Activated CD8-positive, alpha-beta T cell treated with anti-CD3 and anti-CD28 coated beads for 36 hours (primary cell): Measurements from ENCODE around the gene PRAMEF33. TPM values are rescaled to one million over a fixed set of nuclear protein-coding genes. Genes with fewer than 3 reads are reported as not detected.
A peak's percentile ranks its signal among the peaks of the same experiment; 100 is the strongest.
"Not testable (repeated sequence)": the region's sequence is repeated elsewhere in the genome, so short reads cannot be mapped to it uniquely, and the experiment has no call there.

Experiments
- ATAC-seq: fragments of 200-7000 bp; cut with Tn5 transposase; one replicate; pipeline ENCODE4 v1.10.0; 2021; ENCODE audit warnings: mild to moderate bottlenecking, moderate library complexity
- CTCF ChIA-PET: fragments of 350-600 bp; sonication (Branson Sonifier 250); formaldehyde crosslinking; loops from one replicate; lab custom pipeline; 2021; ENCODE audit warnings: antibody characterized with exemption; lab: Charles Lee
- POLR2A ChIA-PET: fragments of 350-600 bp; sonication (Branson Sonifier 250); formaldehyde crosslinking; loops from one replicate; lab custom pipeline; 2021; ENCODE audit warnings: antibody characterized with exemption; lab: Charles Lee
- DNase-seq: peaks from one replicate; pipeline ENCODE4 v3.0.0-alpha.2; 2020
- H3K27ac Mint-ChIP-seq: one replicate; pipeline ENCODE4 v1.8.0; 2021; ENCODE audit warnings: mild to moderate bottlenecking, mixed read lengths
- H3K27me3 Mint-ChIP-seq: one replicate; pipeline ENCODE4 v1.8.0; 2021; ENCODE audit warnings: mixed read lengths
- H3K36me3 Mint-ChIP-seq: one replicate; pipeline ENCODE4 v1.8.0; 2021; ENCODE audit warnings: low read depth, mixed read lengths
- H3K4me1 Mint-ChIP-seq: one replicate; pipeline ENCODE4 v1.8.0; 2021; ENCODE audit warnings: low read depth, mixed read lengths
- H3K4me3 Mint-ChIP-seq: one replicate; pipeline ENCODE4 v1.8.0; 2021; ENCODE audit warnings: mild to moderate bottlenecking, moderate library complexity, mixed read lengths
- H3K9me3 Mint-ChIP-seq: one replicate; pipeline ENCODE4 v1.8.0; 2021; ENCODE audit warnings: mixed read lengths
- CTCF ChIP-seq: fragments of 200-600 bp; IDR thresholded peaks from one replicate; pipeline ENCODE4 v1.8.0; 2022; ENCODE audit warnings: antibody characterized with exemption, mild to moderate bottlenecking
- intact Hi-C: fragments of 100-400 bp; cut with micrococcal nuclease; formaldehyde crosslinking; loops from one replicate; pipeline ENCODE4 v1.10.0; 2022
- total RNA-seq, 2 experiments: library from RNA; stranded (reverse); gene quantifications; one replicate each; pipeline ENCODE4 v1.2.3, GENCODE V29; 2021

Gene PRAMEF33
- total RNA-seq, 2 experiments from 2014 or later: not detected

DNA sequence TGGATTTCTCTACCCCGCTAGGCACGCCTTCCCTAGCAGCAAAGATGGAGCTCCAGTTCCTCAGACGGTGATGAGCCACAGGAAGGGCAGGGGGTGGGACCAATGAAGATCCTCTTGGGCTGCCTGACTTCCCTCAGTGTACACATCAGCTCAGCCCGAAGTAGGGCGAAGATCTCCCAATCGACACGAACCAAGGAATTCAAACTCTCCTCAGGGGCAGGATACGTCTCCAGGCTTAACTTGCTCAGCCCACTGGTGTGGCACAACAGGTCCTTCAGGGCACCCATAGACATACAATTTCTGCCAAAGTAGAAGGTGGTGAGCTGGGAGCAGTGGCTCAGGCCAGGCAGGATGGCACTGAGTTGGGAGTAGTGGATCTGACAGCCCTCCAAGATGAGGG is 39.2 kb downstream of the PRAMEF33 start:
- H3K27me3 Mint-ChIP-seq, H3K4me1 Mint-ChIP-seq, H3K36me3 Mint-ChIP-seq, ATAC-seq, H3K27ac Mint-ChIP-seq, intact Hi-C loops, DNase-seq, CTCF ChIA-PET, H3K9me3 Mint-ChIP-seq, POLR2A ChIA-PET, H3K4me3 Mint-ChIP-seq: not testable (repeated sequence)

GRCh38 chr1:13347034-13347433 is 43.7 kb downstream of the PRAMEF33 start, which contains the start of gene PRAMEF14:
Gene PRAMEF14 (minus strand): TSS chr1:13347134. CDS start chr1:13345314, 1,820 bp downstream.
- H3K27ac Mint-ChIP-seq, POLR2A ChIA-PET, intact Hi-C loops, H3K9me3 Mint-ChIP-seq, CTCF ChIA-PET, ATAC-seq, H3K27me3 Mint-ChIP-seq, H3K4me3 Mint-ChIP-seq, H3K36me3 Mint-ChIP-seq, H3K4me1 Mint-ChIP-seq, DNase-seq: not testable (repeated sequence)

- ATAC-seq, H3K27ac Mint-ChIP-seq, CTCF ChIA-PET, H3K9me3 Mint-ChIP-seq, H3K4me3 Mint-ChIP-seq, H3K4me1 Mint-ChIP-seq, DNase-seq, H3K36me3 Mint-ChIP-seq, intact Hi-C loops, POLR2A ChIA-PET, H3K27me3 Mint-ChIP-seq: not testable (repeated sequence)
Observed at GRCh38 chr1:13353476-13353875, 50.1 kb downstream of the PRAMEF33 start.

GRCh38 chr1:13354475-13354874 is 51.1 kb downstream of the PRAMEF33 start:
- CTCF ChIA-PET, POLR2A ChIA-PET, H3K4me1 Mint-ChIP-seq, DNase-seq, H3K9me3 Mint-ChIP-seq, H3K36me3 Mint-ChIP-seq, H3K27ac Mint-ChIP-seq, ATAC-seq, H3K4me3 Mint-ChIP-seq, H3K27me3 Mint-ChIP-seq, intact Hi-C loops: not testable (repeated sequence)

DNA sequence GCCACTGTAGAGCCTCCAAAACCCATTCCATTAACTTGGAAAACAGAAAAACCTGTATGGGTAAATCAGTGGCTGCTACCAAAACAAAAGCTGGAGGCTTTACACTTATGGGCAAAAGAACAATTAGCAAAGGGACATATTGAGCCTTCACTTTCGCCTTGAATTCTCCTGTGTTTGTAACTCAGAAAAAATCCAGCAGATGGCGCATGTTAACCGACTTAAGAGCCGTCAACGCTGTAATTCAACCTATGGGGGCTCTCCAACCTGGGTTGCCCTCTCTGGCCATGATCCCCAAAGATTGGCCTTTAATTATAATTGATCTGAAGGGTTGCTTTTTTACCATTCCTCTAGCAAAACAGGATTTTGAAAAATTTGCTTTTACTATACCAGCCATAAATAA is 53.4 kb downstream of the PRAMEF33 start:
- H3K27me3 Mint-ChIP-seq, intact Hi-C loops, ATAC-seq, H3K36me3 Mint-ChIP-seq, H3K27ac Mint-ChIP-seq, H3K9me3 Mint-ChIP-seq, H3K4me1 Mint-ChIP-seq, POLR2A ChIA-PET, H3K4me3 Mint-ChIP-seq: not testable (repeated sequence)
- peak; percentile 51 for DNase-seq
- CTCF ChIA-PET: interaction anchor here (0.7 kb wide), 1 partner anchor 443 kb away, joined by 3 read pairs; no protein-coding TSS in a partner anchor
- peak; percentile 73 for TF ChIP-seq CTCF

Other genes starting within 250 kb of the PRAMEF33 start
- gene PRAMEF27, start 247.0 kb upstream of the PRAMEF33 start, total RNA-seq: not detected
- not detected for gene HNRNPCL3, start 242.8 kb upstream of the PRAMEF33 start, total RNA-seq
- not detected for gene PRAMEF25, start 232.8 kb upstream of the PRAMEF33 start, total RNA-seq
- gene HNRNPCL2, start 186.7 kb upstream of the PRAMEF33 start, total RNA-seq: not detected
- not detected for gene PRAMEF26, start 147.5 kb upstream of the PRAMEF33 start, total RNA-seq
- gene HNRNPCL4, start 137.9 kb upstream of the PRAMEF33 start, total RNA-seq: not detected
- gene PRAMEF9, start 131.7 kb upstream of the PRAMEF33 start, total RNA-seq: not detected
- not detected for gene PRAMEF13, start 102.1 kb upstream of the PRAMEF33 start, total RNA-seq
- gene PRAMEF18, start 77.4 kb upstream of the PRAMEF33 start, total RNA-seq: not detected
- gene PRAMEF5, start 49.3 kb upstream of the PRAMEF33 start, total RNA-seq: not detected
- not detected for gene PRAMEF8, start 18.4 kb upstream of the PRAMEF33 start, total RNA-seq
- not detected for gene PRAMEF15, start 12.0 kb downstream of the PRAMEF33 start, total RNA-seq
- not detected for gene PRAMEF14, start 43.6 kb downstream of the PRAMEF33 start, total RNA-seq
- gene PRAMEF19, start 68.4 kb downstream of the PRAMEF33 start, total RNA-seq: not detected
- gene PRAMEF17, start 86.1 kb downstream of the PRAMEF33 start, total RNA-seq: not detected
- not detected for gene PRAMEF20, start 106.9 kb downstream of the PRAMEF33 start, total RNA-seq
- gene LRRC38, start 210.5 kb downstream of the PRAMEF33 start, total RNA-seq: not detected